Right lung (tissue), 5 donors: ENCODE measurements around the gene SYTL4. TPM values are rescaled to one million over a fixed set of nuclear protein-coding genes. Genes with fewer than 3 reads are reported as not detected.

Experiments used
- DNase-seq, 2 donors: peaks; one replicate each; pipeline ENCODE4 v3.0.0-alpha.2; 2013
- polyA plus RNA-seq, 5 donors: library from polyadenylated mRNA; unstranded; fragments of 120-200 nt; gene quantifications; one replicate each; pipeline versions ENCODE4 v1.2.1 to v1.2.3, GENCODE V29; 2013; ENCODE audit warnings: inconsistent platforms in 1 of 5, low replicate concordance in 1 of 5; ENCODE audit not compliant: insufficient read length in 5 of 5, insufficient read depth in 1 of 5

Gene SYTL4
- polyA plus RNA-seq, 5 donors: 10.5 to 13.7 (median 11.8) TPM

GRCh38 chrX:100695991-100696390 is 35.9 kb downstream of the SYTL4 start:
- DNase-seq: no peak

DNA sequence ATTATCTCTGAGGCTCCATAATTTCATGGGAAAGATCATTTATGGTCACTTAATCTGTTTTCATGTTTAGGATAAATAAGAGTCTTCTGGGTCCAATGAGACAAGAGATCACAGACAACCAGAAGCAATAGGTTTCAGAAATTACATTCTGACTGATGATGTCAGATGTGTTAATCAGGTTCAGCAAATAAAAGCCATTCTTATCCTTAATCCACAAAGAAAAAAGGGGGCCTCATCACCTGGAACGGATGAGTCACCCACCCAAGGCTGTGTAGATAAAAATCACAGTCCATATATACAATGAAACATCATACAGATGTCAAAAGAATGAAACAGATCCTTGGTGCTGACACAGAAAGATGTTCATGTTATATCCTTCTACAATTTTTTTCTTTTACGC is 36.6 kb downstream of the SYTL4 start:
- DNase-seq: no peak

DNA sequence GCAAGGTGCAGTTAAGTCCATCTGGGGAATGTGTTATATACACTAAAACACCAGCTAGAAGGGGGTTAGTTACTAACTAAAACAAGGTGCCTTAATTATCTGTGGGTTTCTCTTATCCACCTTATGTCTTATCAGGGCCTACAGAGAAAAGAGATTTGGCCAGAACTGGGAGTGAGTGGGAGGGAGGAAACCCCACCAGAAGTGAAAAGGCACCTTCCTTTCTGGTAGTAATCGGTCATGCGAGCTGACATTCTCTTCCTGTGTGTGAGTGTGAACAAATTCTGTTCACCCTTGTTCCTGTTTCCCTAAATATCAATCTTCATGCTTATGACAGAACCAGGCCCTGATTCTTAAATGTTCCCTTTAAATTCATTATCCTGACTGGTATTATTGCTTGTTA is 44.4 kb downstream of the SYTL4 start:
- DNase-seq: no peak

DNA sequence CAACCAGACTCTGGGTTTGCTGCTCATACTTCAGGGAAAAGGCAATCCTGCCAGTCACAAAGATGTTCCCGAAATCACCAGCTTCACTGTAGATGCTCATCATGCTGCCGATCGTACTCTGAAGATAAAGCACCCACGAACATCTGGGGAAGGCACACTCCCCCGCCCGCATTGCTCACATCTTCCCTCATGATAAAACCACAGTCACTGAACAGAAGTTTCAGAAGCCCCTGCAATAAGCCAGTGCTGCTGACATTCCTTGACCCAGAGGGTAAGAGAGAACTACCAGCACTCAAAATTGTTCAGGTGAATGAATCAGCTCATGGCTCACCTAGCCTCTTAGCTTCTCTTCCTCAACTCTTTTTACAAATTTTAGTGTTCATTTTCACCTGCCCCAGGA is 44.8 kb downstream of the SYTL4 start:
- DNase-seq: no peak

GRCh38 chrX:100685997-100686305 is 46.0 kb downstream of the SYTL4 start:
- DNase-seq: no peak

DNA sequence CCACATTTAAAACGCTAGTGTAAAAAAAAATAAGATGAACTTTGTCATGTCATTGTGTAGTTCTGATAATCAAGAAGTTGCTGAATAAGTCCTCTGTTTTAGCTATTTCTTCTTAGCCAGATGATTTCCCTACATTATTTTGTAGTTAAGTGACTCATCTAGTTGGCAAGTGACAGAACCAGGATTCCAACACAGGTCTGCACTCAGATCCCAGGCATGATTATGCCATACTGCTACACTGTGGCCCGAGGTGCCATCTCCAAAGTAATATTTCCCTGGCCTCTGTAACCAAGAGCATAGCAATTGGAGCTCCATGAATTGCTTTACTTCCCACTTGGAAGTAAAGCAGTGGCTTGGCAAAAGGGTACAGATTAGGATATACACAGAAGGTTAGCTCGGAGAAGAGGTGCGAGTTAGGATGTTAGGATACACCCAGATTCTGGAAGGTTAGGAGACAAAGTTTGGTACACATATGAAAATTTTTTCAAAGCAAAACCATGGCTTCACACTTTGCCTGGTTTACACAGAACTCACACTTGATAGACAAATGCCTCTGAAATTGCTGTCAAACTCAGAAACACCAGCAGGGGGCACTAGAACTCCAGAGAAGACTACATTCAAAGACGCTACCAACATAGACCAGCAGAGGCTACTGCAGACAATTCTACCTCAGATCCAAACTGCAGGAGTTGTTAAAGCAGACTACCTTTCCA is 46.5 kb downstream of the SYTL4 start:
- peak; percentile 45 to 62 for DNase-seq

DNA sequence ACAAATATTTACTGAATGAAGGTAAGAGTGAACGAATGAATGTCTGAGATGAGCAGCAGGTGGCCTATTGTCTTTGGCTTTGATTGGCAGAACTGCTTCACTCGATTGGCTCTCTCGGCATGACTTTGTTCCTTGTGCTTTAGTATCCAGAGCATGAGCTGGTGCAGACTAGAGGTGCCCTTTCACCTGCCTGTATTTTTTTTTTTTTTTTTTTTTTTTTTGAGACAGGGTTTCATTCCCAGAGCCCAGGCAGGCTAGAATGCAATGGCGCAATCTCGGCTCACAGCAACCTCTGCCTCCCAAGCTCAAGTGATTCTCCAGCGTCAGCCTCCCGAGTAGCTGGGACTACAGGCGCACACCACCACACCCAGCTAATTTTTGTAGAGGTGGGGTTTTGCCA is 49.0 kb downstream of the SYTL4 start:
- DNase-seq: no peak

DNA sequence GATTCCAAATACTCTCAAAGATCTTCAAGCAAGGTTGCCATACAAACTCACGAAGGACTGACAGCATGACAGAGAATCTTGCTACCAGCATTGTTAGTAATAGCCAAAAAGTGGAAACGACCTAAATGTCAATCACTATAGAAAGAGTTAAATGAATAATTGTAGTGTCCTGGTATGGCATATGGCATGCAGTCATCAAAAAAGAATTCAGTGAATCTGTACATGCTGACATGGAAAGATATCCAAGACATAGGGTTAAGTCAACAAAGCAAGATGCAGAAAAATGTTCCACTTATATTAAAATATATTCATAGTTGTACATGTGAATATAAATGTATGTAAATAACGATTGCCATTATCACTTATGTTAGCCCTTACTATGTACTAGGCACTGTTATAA is 50.3 kb downstream of the SYTL4 start:
- DNase-seq: no peak

DNA sequence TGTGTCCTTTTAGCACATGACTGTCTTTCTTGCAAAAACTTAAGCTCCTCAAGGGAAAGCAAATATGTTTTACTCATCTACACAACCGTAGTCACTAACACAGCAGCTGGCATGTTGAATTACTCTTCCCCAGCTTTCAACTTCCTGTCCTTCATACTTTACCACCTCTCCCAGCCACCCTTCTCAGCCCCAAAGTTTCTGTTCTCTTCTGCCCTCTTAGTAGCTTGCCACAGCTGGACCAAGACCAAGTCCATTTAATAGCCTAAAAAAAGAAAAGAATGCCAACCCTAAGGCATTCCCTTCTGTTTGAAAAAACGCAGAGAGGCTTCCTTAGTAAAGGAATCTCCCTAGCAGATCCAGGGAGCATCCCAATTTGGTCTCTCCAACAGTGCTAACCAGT is 51.2 kb downstream of the SYTL4 start:
- DNase-seq: no peak

GRCh38 chrX:100677611-100678181 is 54.2 kb downstream of the SYTL4 start:
- peak in 1 of 2 donors; percentile 15 for DNase-seq

- DNase-seq: no peak
These were observed 57.2 kb downstream of the SYTL4 start for GRCh38 chrX:100674705-100675104.

DNA sequence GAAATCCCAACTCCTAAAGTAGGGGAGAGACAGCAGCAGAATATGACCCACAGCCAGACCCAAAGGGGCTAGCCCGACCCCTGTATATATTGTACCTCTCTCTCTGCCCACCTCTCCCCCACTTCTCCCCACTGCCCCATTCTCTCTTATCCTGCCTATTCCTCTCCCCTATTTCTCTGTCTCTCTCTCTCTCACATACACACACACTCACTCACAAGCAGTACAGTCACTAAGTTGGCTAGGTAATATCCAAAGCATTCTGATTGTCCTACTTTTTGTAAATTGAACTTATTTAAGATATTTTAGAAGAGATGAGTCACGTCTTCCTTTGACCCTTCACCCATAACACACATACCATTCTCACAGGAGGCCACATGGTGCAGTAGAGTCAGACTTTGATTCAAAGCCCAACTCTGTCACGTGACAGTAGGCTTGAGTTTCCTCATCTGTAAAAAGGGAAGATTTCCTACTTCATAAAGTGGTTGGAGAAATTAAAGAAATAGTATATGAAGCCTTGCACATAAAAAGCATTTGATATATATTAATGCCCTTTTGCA is 58.4 kb downstream of the SYTL4 start:
- no peak for DNase-seq

- no peak for DNase-seq
These were observed 59.0 kb downstream of the SYTL4 start for GRCh38 chrX:100672966-100673365.

DNA sequence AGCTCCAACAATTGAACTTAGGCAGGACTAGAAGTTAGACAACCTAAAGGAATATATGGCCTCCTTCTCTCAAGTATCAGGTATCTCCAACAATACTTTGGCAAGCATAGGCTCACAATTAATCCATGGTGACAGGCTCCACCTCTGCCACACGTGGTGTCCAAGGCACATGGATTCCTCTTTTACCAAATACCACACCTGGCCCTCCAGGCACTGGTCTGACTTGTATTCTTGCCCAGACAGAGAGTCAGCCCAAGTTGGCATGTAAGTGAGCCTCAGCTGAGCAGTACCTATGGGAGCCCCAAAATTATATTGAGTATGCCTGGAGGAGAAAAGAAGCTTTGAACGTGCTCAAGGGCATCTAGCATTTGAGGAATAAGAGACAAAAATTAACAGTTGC is 68.3 kb downstream of the SYTL4 start:
- DNase-seq: no peak

- DNase-seq: no peak
These were observed 69.1 kb downstream of the SYTL4 start for GRCh38 chrX:100662796-100663195.

DNA sequence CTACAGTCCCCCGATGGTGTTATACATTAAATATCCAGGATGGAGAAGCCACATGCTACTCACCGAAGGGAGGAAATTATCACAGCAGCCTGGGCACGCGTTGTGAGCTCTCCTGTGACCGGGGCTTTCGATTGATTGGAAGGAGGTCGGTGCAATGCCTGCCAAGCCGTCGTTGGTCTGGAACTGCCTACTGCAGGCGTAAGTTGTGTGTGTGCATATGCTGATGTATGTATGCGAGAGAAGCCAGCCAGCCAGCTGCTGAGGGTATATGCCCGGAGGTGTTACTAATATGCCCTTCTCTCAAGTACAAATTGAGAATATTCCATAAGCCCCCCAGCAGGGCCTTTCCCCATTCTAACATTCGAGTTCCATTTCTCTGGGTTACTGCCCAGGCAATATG is 69.8 kb downstream of the SYTL4 start:
- no peak for DNase-seq

GRCh38 chrX:100659431-100660137 is 72.3 kb downstream of the SYTL4 start:
- DNase-seq: peak in 1 of 2 donors; percentile 33

GRCh38 chrX:100658941-100659381 is 73.0 kb downstream of the SYTL4 start:
- no peak for DNase-seq

DNA sequence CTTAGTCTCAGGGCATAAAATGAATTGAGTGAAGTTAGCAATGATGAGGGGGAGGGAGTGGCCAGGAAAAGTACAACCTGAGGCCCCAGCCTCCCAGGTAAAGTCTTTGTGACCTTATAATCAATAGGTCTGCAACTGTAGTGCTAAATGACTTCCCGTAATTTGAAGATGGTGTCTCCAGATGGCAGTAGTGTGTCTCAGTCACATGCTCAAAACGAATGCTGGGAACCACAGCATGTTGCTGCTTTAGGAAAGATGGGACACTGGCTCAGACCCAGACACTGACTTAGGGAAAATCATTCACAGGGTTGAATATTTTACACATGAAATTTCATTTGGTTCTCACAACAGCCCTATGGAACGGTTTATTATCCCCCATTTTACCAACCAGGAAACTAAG is 77.7 kb downstream of the SYTL4 start:
- no peak for DNase-seq

DNA sequence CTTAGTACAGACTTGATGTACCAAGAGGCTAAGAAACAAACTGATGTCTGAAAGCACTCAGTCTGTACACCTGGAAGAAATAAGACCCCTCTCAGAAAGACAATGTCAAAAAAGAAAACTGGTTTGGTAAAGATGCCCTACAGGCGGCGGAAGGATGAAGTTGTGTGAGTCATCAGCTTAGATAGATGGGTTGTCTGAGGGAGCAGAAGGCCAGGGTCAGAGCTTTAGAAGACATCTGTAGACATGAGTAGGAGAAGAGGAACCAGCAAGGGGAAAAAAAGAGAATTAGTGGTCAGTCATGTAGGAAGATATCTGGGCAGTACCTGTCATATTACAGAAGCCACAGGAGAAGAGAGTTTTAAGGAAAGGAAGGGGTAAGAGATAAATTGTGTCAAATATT is 79.7 kb downstream of the SYTL4 start:
- no peak for DNase-seq

GRCh38 chrX:100650841-100651240 is 81.1 kb downstream of the SYTL4 start:
- DNase-seq: no peak

- DNase-seq: peak; percentile 58 to 63
These were observed 82.2 kb downstream of the SYTL4 start for GRCh38 chrX:100649550-100650356.
